ENCODE data around the gene SOX11.

The SOX11 gene

GRCh38 chr2:5725072-5725471, 32.9 kb downstream of the SOX11 start:
- no peak for DNase-seq (ENCODE audit: low read depth)

- DNase-seq (ENCODE audit: low read depth): no peak
These were observed 33.7 kb downstream of the SOX11 start for GRCh38 chr2:5725794-5726463.

- no peak for DNase-seq (ENCODE audit: low read depth)
These were observed 35.1 kb downstream of the SOX11 start for GRCh38 chr2:5727235-5727634.

GRCh38 chr2:5729416-5729815, 37.2 kb downstream of the SOX11 start:
- no peak for DNase-seq (ENCODE audit: low read depth)

GRCh38 chr2:5730386-5730785, 38.2 kb downstream of the SOX11 start:
- no peak for DNase-seq (ENCODE audit: low read depth)

GRCh38 chr2:5734859-5735520, 42.8 kb downstream of the SOX11 start:
- no peak for DNase-seq (ENCODE audit: low read depth)

- DNase-seq (ENCODE audit: low read depth): no peak
These were observed 43.3 kb downstream of the SOX11 start for GRCh38 chr2:5735521-5735861.

- no peak for DNase-seq (ENCODE audit: low read depth)
These were observed 43.9 kb downstream of the SOX11 start for GRCh38 chr2:5736050-5736449.

- no peak for DNase-seq (ENCODE audit: low read depth)
These were observed 44.7 kb downstream of the SOX11 start for GRCh38 chr2:5736886-5737285.

- no peak for DNase-seq (ENCODE audit: low read depth)
These were observed 47.9 kb downstream of the SOX11 start for GRCh38 chr2:5740053-5740452.

- no peak for DNase-seq (ENCODE audit: low read depth)
These were observed 48.6 kb downstream of the SOX11 start for GRCh38 chr2:5740817-5741216.

GRCh38 chr2:5741242-5741641, 49.1 kb downstream of the SOX11 start:
- no peak for DNase-seq (ENCODE audit: low read depth)

- DNase-seq (ENCODE audit: low read depth): no peak
These were observed 49.9 kb downstream of the SOX11 start for GRCh38 chr2:5742126-5742525.

- DNase-seq (ENCODE audit: low read depth): no peak
These were observed 56.2 kb downstream of the SOX11 start for GRCh38 chr2:5748391-5748790.

- no peak for DNase-seq (ENCODE audit: low read depth)
These were observed 56.8 kb downstream of the SOX11 start for GRCh38 chr2:5748946-5749345.

GRCh38 chr2:5749347-5749746, 57.2 kb downstream of the SOX11 start:
- no peak for DNase-seq (ENCODE audit: low read depth)

Measured in stimulated activated CD8-positive, alpha-beta memory T cell treated with anti-CD3 and anti-CD28 coated beads, Interleukin-7, amount 100 ng/mL, for 24 hours (primary cell).